GM19463 (cell line): ENCODE results near the gene PLEKHN1.

Experiments used
- ATAC-seq: cut with Tn5 transposase; IDR thresholded peaks from one replicate; pipeline ENCODE4 v1.9.1; 2021; ENCODE audit warnings: mild to moderate bottlenecking, moderate library complexity; ENCODE audit not compliant: unreplicated experiment

PLEKHN1 gene

GRCh38 chr1:929712-930632 is 36.3 kb upstream of the PLEKHN1 start:
- no peak for ATAC-seq

- no peak for ATAC-seq
Measured at GRCh38 chr1:930633-931138, 35.6 kb upstream of the PLEKHN1 start.

GRCh38 chr1:931380-932172 is 34.7 kb upstream of the PLEKHN1 start:
- ATAC-seq: no peak

GRCh38 chr1:932173-932510 is 34.1 kb upstream of the PLEKHN1 start:
- ATAC-seq: no peak

- ATAC-seq: no peak
Measured at GRCh38 chr1:932776-933602, 33.3 kb upstream of the PLEKHN1 start.

GRCh38 chr1:933603-933940 is 32.7 kb upstream of the PLEKHN1 start:
- ATAC-seq: no peak

GRCh38 chr1:934991-935750 is 31.1 kb upstream of the PLEKHN1 start:
- ATAC-seq: no peak

GRCh38 chr1:935751-936231 is 30.5 kb upstream of the PLEKHN1 start:
- ATAC-seq: no peak

- ATAC-seq: no peak
Measured at GRCh38 chr1:936348-937264, 29.7 kb upstream of the PLEKHN1 start.

GRCh38 chr1:937521-937920 is 28.8 kb upstream of the PLEKHN1 start:
- no peak for ATAC-seq

- ATAC-seq: no peak
Measured at GRCh38 chr1:938088-938683, 28.1 kb upstream of the PLEKHN1 start.

GRCh38 chr1:938711-939489 is 27.4 kb upstream of the PLEKHN1 start:
- no peak for ATAC-seq

GRCh38 chr1:939511-940106 is 26.7 kb upstream of the PLEKHN1 start:
- no peak for ATAC-seq

GRCh38 chr1:940107-941014 is 25.9 kb upstream of the PLEKHN1 start:
- ATAC-seq: no peak

GRCh38 chr1:941015-941587 is 25.2 kb upstream of the PLEKHN1 start:
- no peak for ATAC-seq
